Stimulated activated effector memory CD8-positive, alpha-beta T cell treated with anti-CD3 and anti-CD28 coated beads, Interleukin-12 subunit alpha, Interleukin-12 subunit beta, amount 100 ng/mL, for 72 hours (primary cell): Measurements from ENCODE around the gene SLC24A3.

ENCODE experiments used
- ATAC-seq: fragments of 150-1000 bp; cut with Tn5 transposase; 2 replicates; pipeline ENCODE4 v1.10.0; 2021
- DNase-seq, 2 donors: peaks; one replicate each; pipeline ENCODE4 v3.0.0; 2021 to 2022; ENCODE audit warnings: low spot score in 2 of 2
- H3K27ac Mint-ChIP-seq: one replicate; pipeline ENCODE4 v1.8.0; 2022; ENCODE audit warnings: mild to moderate bottlenecking, mixed read lengths
- H3K36me3 Mint-ChIP-seq: one replicate; pipeline ENCODE4 v1.8.0; 2022; ENCODE audit warnings: mild to moderate bottlenecking, mixed read lengths
- H3K4me1 Mint-ChIP-seq: one replicate; pipeline ENCODE4 v1.8.0; 2022; ENCODE audit warnings: mixed read lengths
- H3K4me3 Mint-ChIP-seq: one replicate; pipeline ENCODE4 v1.8.0; 2022; ENCODE audit warnings: mild to moderate bottlenecking, mixed read lengths
- H3K9me3 Mint-ChIP-seq: one replicate; pipeline ENCODE4 v1.8.0; 2022; ENCODE audit warnings: mixed read lengths

The SLC24A3 gene

DNA sequence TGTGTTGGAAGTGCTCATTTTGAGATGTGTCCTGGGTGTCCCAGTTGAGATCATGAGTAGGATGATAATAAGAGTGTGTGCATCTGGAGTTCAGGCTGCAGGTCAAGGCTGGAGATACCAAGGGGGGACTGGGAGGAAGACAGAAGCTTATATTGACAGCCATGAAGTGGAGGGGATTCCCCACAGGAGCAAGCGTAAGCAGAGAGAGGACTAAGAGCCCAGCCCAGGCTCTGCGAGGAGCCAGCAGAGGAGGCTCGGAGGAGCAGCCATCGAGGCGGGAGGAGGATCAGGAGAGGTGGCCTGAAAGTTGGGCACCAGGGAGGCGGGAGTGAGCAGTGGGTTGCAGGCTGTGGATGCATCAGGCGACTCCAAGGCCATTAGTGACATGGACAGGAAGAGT, 116.2 kb downstream of the SLC24A3 start:
- Mint-ChIP-seq H3K9me3 (peaks cover 9% of the 10 kb centered on the region), H3K4me1 (peaks cover 6% of the 10 kb centered on the region), H3K4me3 (no peak overlapping the region), H3K36me3 (no peaks in the 10 kb centered on the region), H3K27ac (no peak overlapping the region)
- DNase-seq (no peak), ATAC-seq (no peak)

DNA sequence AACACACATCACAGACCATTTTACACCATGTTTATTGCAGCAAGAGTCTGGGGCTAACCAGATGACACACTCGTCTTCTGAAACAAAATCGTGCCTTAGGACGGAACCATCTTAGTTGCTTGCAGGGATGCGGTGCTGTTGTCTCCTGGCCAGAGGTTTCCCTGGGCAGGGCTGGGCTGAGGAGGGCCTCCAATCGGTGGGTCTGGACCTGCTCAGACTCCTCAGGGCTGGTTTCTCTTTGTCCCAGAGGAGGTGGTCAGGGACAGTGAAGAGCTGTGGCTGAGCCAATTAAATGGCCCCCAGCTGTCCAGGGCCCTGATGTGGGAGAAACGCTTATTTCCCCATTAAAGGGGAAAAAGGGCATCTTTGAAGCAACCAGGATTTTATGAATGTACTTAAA, 117.6 kb downstream of the SLC24A3 start:
- no peak for DNase-seq
- peaks cover 6% of the 10 kb centered on the region for H3K4me1 Mint-ChIP-seq
- H3K36me3 Mint-ChIP-seq: no peaks in the 10 kb centered on the region
- H3K4me3 Mint-ChIP-seq: no peak overlapping the region
- no peak for ATAC-seq
- H3K9me3 Mint-ChIP-seq: peaks cover 9% of the 10 kb centered on the region
- H3K27ac Mint-ChIP-seq: no peak overlapping the region

DNA sequence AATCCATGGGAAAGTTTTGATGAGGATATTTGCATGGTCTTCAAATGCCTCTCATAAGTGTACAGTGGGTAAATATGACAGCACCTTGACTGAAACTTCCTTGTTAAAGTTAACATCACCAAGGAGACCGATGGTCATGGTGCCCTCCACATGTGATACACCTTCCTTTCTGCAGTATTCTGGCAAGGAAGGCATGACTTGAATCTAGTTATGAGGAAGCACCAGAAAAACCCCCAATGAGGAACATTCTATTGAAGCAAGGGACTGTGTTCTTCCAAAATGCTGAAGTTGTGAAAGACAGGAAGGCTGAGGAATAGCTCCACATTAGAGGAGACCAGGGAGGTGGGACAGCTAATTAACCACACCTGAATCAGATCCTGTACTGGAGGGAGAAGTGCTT, 118.3 kb downstream of the SLC24A3 start:
- Mint-ChIP-seq H3K4me1 (peaks cover 6% of the 10 kb centered on the region), H3K9me3 (peaks cover 9% of the 10 kb centered on the region), H3K27ac (no peak overlapping the region), H3K36me3 (no peaks in the 10 kb centered on the region), H3K4me3 (no peak overlapping the region)
- DNase-seq (no peak), ATAC-seq (no peak)

DNA sequence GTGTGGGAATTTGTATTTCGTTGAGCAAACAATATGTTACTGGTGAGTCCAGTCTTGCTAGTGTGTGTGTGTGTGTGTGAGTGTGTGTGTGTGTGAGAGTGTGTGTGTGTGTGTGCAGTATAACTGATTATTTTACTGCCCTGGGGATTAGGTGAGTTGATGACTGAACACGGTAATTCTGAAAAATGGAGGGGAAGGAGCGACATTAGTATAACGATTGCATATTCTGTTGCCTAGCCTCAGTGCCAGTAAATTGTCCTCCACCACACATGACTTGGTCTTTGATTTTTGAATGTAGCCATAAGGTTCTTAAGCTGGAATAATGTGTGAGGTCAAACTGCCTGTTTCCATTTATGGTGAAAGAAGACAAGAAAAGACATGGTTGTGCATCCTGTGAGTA, 121.1 kb downstream of the SLC24A3 start:
- H3K4me3 Mint-ChIP-seq: no peak overlapping the region
- H3K9me3 Mint-ChIP-seq: peaks cover 2% of the 10 kb centered on the region
- H3K36me3 Mint-ChIP-seq: no peaks in the 10 kb centered on the region
- DNase-seq (no peak), ATAC-seq (no peak)
- H3K27ac Mint-ChIP-seq: no peak overlapping the region
- peaks cover 3% of the 10 kb centered on the region for H3K4me1 Mint-ChIP-seq

DNA sequence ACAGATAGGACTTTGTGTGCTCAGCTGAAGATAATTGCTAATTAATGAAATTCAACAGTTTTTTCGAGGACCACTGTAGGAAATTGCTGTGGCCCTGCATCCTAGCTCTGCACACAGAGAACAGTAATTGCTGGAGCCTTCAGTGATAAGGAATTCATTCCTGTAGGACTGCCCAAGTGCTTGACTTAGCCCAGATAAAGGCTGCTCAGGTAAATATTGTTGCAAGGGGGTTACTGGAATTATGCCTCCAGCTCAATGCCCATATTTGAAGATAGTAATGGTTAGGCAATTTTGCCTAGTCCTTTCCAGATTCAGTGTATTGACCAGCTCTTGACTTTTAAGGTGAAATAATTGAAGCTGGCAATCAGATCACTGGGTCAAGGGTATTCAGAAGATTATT, 122.9 kb downstream of the SLC24A3 start:
- no peaks in the 10 kb centered on the region for H3K36me3 Mint-ChIP-seq
- H3K27ac Mint-ChIP-seq: no peak overlapping the region
- peaks cover 2% of the 10 kb centered on the region for H3K9me3 Mint-ChIP-seq
- no peak overlapping the region for H3K4me3 Mint-ChIP-seq
- H3K4me1 Mint-ChIP-seq: no peaks in the 10 kb centered on the region
- ATAC-seq (no peak), DNase-seq (no peak)

DNA sequence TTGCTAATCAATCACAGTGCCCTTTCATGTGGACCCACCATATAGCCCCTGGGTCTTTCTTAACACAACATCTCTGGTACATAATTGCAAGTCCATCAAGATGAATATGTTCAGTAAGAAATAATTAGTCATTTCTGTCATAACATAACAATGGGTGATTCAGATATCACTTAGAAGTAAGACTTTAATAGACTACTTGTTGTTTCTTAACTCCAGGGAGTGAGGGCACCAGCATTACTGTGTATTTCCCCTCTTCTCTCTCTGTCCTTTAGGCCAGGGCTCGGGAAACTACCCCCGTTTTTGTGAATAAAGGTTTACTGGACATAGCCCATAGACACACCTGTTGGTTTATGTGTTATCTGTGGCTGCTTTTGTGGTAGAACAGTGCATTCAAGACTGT, 123.5 kb downstream of the SLC24A3 start:
- H3K4me3 Mint-ChIP-seq: no peak overlapping the region
- DNase-seq (no peak), ATAC-seq (no peak)
- no peaks in the 10 kb centered on the region for H3K36me3 Mint-ChIP-seq
- H3K4me1 Mint-ChIP-seq: no peaks in the 10 kb centered on the region
- no peak overlapping the region for H3K27ac Mint-ChIP-seq
- H3K9me3 Mint-ChIP-seq: peaks cover 2% of the 10 kb centered on the region

DNA sequence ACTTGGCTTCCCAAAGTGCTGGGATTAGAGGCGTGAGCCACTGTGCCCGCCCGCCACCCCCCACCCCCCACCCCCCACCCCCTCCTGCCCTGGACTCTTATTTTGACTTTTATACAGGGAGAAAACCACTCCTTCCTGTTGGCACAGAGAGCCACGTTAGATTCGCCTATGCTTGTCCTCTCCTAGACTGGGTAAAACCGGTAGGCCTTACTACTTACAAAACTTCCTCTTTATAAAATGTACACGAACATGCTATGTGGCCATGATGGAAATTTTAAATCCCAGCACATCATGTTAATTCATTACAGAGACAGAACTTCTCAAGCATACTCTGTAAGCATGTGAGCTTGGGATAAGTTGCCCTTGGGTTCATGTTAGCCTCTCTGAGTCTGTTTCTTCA, 124.2 kb downstream of the SLC24A3 start:
- Mint-ChIP-seq H3K36me3 (no peaks in the 10 kb centered on the region), H3K4me3 (no peak overlapping the region), H3K27ac (no peak overlapping the region), H3K9me3 (peaks cover 2% of the 10 kb centered on the region), H3K4me1 (no peaks in the 10 kb centered on the region)
- DNase-seq (no peak), ATAC-seq (no peak)

DNA sequence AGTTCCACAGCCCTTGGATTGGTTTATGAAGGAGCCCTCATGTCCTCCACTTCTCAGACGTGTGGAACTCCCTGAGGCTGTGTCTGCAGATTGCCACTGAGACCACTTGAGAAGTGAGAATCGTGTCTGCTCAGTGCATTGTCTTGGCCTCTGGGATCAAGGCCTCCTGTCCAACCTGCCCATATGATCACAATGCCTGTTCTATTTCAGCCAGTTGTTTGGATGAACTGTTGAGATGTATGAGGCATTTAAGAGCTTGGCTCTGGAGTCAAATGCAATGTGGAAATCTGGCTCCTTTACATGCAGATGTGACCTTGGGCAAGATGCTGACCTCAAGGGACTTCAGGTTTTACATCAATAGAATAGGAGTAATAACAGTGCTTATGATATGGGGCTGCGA, 125.9 kb downstream of the SLC24A3 start:
- H3K36me3 Mint-ChIP-seq: no peaks in the 10 kb centered on the region
- H3K9me3 Mint-ChIP-seq: peaks cover 2% of the 10 kb centered on the region
- ATAC-seq (no peak), DNase-seq (no peak)
- H3K27ac Mint-ChIP-seq: no peak overlapping the region
- no peak overlapping the region for H3K4me3 Mint-ChIP-seq
- no peaks in the 10 kb centered on the region for H3K4me1 Mint-ChIP-seq

DNA sequence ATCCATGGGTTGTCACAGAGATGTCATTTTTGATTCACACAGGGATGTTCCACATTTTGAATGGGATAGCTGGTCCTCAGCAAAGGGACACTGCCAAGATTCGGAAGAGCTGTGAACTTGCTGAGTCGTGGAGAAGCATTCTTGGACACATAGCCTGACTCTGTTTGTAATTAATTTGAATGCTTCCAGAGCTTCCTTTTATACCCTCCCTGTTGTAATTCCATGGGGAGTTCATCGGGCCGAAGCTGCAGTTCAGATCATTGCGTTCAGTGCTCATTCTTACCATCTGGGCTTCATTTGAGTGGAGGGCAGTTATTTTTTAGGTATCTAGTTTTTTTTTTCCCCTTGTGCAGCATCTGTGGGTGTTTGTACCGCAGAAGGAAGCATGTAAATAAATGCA, 126.5 kb downstream of the SLC24A3 start:
- no peak for DNase-seq
- H3K9me3 Mint-ChIP-seq: peaks cover 2% of the 10 kb centered on the region
- H3K27ac Mint-ChIP-seq: no peak overlapping the region
- H3K36me3 Mint-ChIP-seq: no peaks in the 10 kb centered on the region
- H3K4me3 Mint-ChIP-seq: no peak overlapping the region
- ATAC-seq: no peak
- H3K4me1 Mint-ChIP-seq: no peaks in the 10 kb centered on the region

DNA sequence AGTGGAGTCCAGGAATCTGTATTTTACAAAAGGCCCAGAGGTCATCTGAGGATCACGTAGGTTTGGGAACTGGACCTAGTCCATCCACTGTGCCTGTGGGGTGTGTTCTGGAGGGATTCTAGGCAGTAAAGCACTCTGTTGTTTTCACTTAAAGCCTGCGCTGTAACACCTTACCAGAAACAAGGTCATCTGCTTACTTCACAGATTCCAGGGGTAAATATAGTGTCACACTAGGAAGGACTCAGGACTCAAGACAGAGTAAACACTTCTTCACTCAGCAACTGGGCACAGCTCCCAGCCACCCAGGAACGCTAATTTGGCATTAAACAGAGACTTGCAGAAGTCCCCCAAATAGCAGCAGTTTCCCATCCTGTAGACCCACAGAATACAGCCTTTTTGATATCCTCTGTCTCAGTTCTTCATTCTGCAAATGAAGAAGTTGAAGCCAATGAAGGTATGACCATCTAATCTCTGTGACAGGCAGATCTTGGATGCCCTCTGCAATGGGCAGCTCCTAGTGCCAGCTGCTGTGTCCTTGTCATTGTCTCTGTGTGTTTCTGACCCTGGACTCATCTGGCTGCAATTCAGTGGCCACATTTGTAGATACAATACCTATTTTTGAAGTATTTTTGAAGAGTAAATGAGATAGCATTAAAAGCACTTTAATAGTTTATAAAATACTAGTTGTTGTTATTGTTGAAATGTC, 129.1 kb downstream of the SLC24A3 start:
- no peak for ATAC-seq
- H3K9me3 Mint-ChIP-seq: peaks cover 2% of the 10 kb centered on the region
- H3K4me1 Mint-ChIP-seq: no peaks in the 10 kb centered on the region
- no peak overlapping the region for H3K27ac Mint-ChIP-seq
- DNase-seq: no peak
- no peak overlapping the region for H3K4me3 Mint-ChIP-seq
- H3K36me3 Mint-ChIP-seq: no peaks in the 10 kb centered on the region

DNA sequence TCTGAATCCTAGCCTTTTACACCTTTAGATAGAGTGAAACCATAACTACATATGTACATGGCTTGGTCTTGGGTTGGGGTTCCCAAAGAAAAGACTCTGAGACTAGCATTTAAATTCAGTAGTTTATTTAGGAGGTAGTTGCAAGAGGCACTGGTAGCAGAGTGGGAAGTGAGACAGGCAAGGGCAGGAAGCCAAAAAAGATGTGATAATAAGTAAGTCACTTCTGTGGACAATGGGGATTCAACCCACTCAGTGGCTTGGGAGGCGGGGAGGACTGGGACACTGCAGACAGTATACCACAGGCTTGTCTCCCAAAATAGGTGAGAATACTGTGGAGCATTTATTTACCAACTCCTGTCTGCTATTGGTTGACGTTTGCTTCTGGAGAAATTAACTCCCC, 131.9 kb downstream of the SLC24A3 start:
- H3K27ac Mint-ChIP-seq: no peak overlapping the region
- no peak overlapping the region for H3K4me3 Mint-ChIP-seq
- no peaks in the 10 kb centered on the region for H3K9me3 Mint-ChIP-seq
- peaks cover 5% of the 10 kb centered on the region for H3K4me1 Mint-ChIP-seq
- ATAC-seq (no peak), DNase-seq (no peak)
- no peaks in the 10 kb centered on the region for H3K36me3 Mint-ChIP-seq

DNA sequence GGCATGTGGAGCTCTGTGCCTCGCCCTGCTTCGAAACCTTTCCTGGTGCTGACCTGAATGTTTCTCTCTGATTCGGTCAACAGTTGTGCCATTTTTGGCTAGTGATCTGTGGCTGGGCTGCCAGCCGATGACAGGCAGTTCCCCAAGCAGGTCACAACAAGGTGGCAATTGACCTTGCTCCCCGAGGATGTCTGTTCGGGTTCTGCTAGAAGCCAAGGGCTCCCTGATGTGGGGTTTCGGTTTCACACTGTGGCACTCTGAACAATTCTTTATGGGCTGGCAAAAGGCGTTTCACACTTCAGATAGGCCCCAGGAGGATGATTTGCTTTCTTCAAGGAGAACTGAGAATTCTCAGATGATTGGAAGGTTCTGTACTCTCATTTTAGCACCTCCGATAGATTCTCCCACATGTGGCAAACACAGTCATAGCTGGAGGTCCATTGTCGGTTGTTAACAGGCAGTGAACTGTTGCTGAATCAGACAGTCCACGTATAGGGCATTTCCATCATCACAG, 135.6 kb downstream of the SLC24A3 start:
- H3K4me1 Mint-ChIP-seq: peaks cover 5% of the 10 kb centered on the region
- ATAC-seq (peak; percentile 73), DNase-seq (no peak)
- no peak overlapping the region for H3K27ac Mint-ChIP-seq
- no peaks in the 10 kb centered on the region for H3K36me3 Mint-ChIP-seq
- no peak overlapping the region for H3K4me3 Mint-ChIP-seq
- peaks cover 3% of the 10 kb centered on the region for H3K9me3 Mint-ChIP-seq

DNA sequence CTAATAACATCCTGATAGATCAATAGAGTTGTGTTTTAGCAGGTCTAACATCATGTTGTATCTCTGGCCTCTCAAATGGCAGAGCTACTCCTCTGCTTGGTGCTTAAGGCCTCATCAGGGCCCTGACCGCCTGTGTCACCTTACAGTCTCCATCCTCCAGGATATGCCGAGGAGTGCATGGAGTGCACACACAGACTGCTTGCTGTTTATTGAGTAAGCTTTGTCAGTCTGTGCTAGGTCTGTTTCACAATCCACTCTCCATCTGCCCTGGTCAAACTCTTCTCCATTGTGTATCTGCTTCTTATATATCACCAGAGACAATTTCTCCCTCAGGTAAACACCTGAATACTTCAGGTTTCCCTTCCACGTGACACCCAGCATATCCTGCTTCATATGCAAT, 136.1 kb downstream of the SLC24A3 start:
- ATAC-seq (peak; percentile 42), DNase-seq (no peak)
- peaks cover 5% of the 10 kb centered on the region for H3K4me1 Mint-ChIP-seq
- no peak overlapping the region for H3K4me3 Mint-ChIP-seq
- H3K36me3 Mint-ChIP-seq: no peaks in the 10 kb centered on the region
- H3K27ac Mint-ChIP-seq: no peak overlapping the region
- peaks cover 3% of the 10 kb centered on the region for H3K9me3 Mint-ChIP-seq

DNA sequence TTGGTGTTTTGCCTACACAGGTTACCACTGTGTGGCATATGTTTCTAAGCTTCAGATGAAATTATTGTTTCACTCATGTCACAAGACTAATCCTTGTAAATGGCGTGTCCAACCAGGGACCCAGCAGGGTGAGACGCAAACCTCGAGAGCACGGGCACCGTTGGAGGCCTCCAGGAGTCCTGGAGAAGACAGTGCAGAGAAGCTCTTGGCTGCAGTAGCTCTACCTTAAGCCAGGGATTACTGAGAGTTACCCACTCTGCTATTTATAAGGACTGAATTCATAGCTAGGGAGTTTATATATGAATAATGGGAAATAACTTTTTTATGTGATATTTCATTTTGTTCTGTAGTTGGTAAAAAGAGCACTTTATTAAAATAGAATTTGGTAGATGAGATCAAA, 137.4 kb downstream of the SLC24A3 start:
- no peaks in the 10 kb centered on the region for H3K36me3 Mint-ChIP-seq
- no peak for DNase-seq
- peaks cover 5% of the 10 kb centered on the region for H3K4me1 Mint-ChIP-seq
- no peak overlapping the region for H3K27ac Mint-ChIP-seq
- no peak for ATAC-seq
- no peak overlapping the region for H3K4me3 Mint-ChIP-seq
- peaks cover 3% of the 10 kb centered on the region for H3K9me3 Mint-ChIP-seq

DNA sequence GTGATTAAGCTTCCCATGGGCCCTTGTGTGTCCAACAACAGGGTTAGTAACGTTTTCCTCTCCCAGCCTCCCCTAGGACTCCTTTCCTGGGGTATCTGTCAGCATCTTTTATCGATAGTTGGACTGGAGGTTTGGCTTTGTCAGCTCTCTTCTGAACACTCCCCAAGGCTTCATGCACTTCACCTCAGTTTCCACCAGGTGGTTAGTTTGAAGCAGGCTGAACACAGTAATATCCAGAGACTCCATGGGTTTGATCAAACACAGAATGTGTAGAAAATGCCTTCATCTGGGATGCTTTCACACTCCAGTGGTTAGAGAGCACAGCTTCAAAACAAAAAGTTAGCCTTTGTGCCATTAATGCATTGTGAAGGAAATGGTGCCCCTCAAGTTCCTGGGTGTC, 139.1 kb downstream of the SLC24A3 start:
- ATAC-seq: no peak
- Mint-ChIP-seq H3K4me1 (peaks cover 5% of the 10 kb centered on the region), H3K36me3 (no peaks in the 10 kb centered on the region), H3K4me3 (no peak overlapping the region), H3K27ac (no peak overlapping the region), H3K9me3 (peaks cover 3% of the 10 kb centered on the region)
- no peak for DNase-seq

DNA sequence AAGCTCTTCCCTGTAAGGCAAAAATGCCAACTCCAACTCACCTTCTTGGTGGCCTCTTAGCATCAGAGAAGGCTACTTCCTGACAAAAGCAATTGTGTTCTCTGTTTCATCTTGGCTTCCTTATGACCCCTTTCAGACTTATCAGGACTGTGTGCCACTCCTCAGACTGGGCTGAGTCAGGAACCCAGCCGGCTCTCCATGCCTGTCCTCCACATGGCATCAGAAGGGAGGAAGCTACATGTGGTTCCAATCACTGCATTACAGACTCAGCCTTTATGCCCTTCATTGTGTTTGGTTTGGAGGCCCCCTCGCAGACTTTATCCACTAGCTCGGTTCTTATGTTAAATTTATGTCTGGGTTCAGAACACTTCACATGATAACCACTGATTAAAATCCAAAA, 142.5 kb downstream of the SLC24A3 start:
- Mint-ChIP-seq H3K4me3 (no peak overlapping the region), H3K36me3 (no peaks in the 10 kb centered on the region), H3K9me3 (peaks cover 3% of the 10 kb centered on the region), H3K4me1 (no peaks in the 10 kb centered on the region), H3K27ac (no peak overlapping the region)
- no peak for ATAC-seq
- DNase-seq: no peak

DNA sequence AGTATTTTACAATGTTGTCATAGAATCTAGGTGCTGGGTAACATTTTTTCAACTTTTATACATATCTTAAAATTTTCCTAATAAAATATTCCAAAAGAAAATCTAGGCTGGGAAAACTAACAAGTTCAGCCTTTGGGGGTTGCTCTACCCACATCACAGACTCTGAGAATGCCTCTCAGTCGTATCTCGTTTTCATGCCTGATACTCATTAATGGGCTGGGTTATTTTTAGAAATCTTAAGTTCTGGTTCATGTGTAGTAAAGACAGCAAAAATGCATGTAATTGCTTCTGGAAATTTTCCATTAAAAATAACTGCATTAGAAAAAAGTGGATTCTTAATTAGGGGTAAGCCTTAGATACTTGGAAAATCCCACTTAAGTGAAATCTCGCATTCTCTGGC, 149.3 kb downstream of the SLC24A3 start:
- H3K27ac Mint-ChIP-seq: no peak overlapping the region
- no peak overlapping the region for H3K4me3 Mint-ChIP-seq
- DNase-seq (no peak), ATAC-seq (no peak)
- no peaks in the 10 kb centered on the region for H3K4me1 Mint-ChIP-seq
- H3K9me3 Mint-ChIP-seq: no peaks in the 10 kb centered on the region
- H3K36me3 Mint-ChIP-seq: no peaks in the 10 kb centered on the region
